ENCODE data around the gene SMS.

GRCh38 chrX:22043872-22044271 lies 103.4 kb downstream of the SMS start:
- TF ChIP-seq CTCF (conservative IDR thresholded peaks at IDR 0.05; ENCODE audit: low read length) (no peak), EZH2phosphoT487 (IDR thresholded peaks at IDR 0.05; ENCODE audit: borderline replicate concordance, low read depth, low read length) (no peak)

All from OCI-LY7 (cell line).